K562 (cell line): ENCODE measurements around the gene ADAM15. TPM values are rescaled to one million over a fixed set of nuclear protein-coding genes. Genes with fewer than 3 reads are reported as not detected.

Experiments
- ATAC-seq: fragments of 200-7000 bp; cut with Tn5 transposase; 3 replicates; pipeline ENCODE4 v1.9.1; 2020; ENCODE audit warnings: moderate library complexity
- BruUV-seq: library from RNA; stranded (reverse); fragments of 400-500 nt; replicated peaks from 2 replicates; lab custom pipeline; 2021; lab: Mats Ljungman, UMichigan
- CTCF ChIA-PET: fragments of 300-600 bp; formaldehyde crosslinking; extraction: SDS; loops from one replicate; lab custom pipeline; 2021; ENCODE audit warnings: low intra/inter-chr PET ratio; lab: Yijun Ruan, JAX
- POLR2A ChIA-PET: fragments of 300-600, 350-650 bp; sonication (Branson Sonifier 250); formaldehyde crosslinking; extraction: SDS; loops from one replicate; lab custom pipeline; 2021; ENCODE audit warnings: antibody characterized with exemption, inconsistent platforms; lab: Yijun Ruan, JAX
- DNase-seq, 4 experiments: peaks; one replicate each; pipeline versions ENCODE4 v3.0.0 to v3.0.0-alpha.2; 2011 to 2018; ENCODE audit warnings: low spot score in 3 of 4, mixed read lengths in 3 of 4; ENCODE audit errors: extremely low read depth in 1 of 4
- FAIRE-seq: peaks from 2 replicates; lab custom pipeline; 2011; peaks lifted over from hg19 to GRCh38; lab: Jason Lieb, UNC
- H2AFZ ChIP-seq: 2 replicates; pipeline ENCODE4 v1.6.0; 2011; ENCODE audit warnings: low read depth, low read length, control low read depth, inconsistent platforms
- H3K27ac ChIP-seq: fragments of 200-600 bp; 3 replicates; pipeline ENCODE4 v1.8.0; 2011; ENCODE audit warnings: low read depth, mild to moderate bottlenecking, control low read depth, inconsistent platforms, low read length, moderate library complexity, mixed read lengths; ENCODE audit errors: extremely low read depth
- H3K27me3 ChIP-seq, 2 experiments: fragments of 300-600 bp in 1 of 2; 2 replicates in 1 of 2; 3 replicates in 1 of 2; pipeline versions ENCODE4 v1.6.0 to v1.8.0; 2011; ENCODE audit warnings: inconsistent platforms in 2 of 2, low read length in 2 of 2, mild to moderate bottlenecking in 1 of 2, mixed read lengths in 1 of 2, moderate library complexity in 1 of 2; ENCODE audit not compliant: control insufficient read depth in 2 of 2, insufficient read depth in 2 of 2
- H3K36me3 ChIP-seq: fragments of 300-600 bp; 3 replicates; pipeline ENCODE4 v1.8.0; 2011; ENCODE audit warnings: mild to moderate bottlenecking, low read length, inconsistent platforms; ENCODE audit not compliant: control insufficient read depth, insufficient read depth
- H3K4me1 ChIP-seq, 2 experiments: fragments of 200-600 bp in 1 of 2; replicated peaks in 1 of 2; 2 replicates in 1 of 2; 3 replicates in 1 of 2; pipeline versions ENCODE4 v1.5.1 to v1.8.0; 2011; ENCODE audit warnings: inconsistent platforms in 2 of 2, low read length in 2 of 2, mild to moderate bottlenecking in 1 of 2, mixed read lengths in 1 of 2, moderate library complexity in 1 of 2; ENCODE audit not compliant: control insufficient read depth in 2 of 2, insufficient read depth in 2 of 2
- H3K4me2 ChIP-seq: 2 replicates; pipeline ENCODE4 v1.6.1; 2011; ENCODE audit warnings: low read length, control low read depth, inconsistent platforms, mixed read lengths; ENCODE audit not compliant: insufficient read depth
- H3K4me3 ChIP-seq: fragments of 200-600 bp; sonication (generic), shearing (Covaris generic); 2 replicates; pipeline ENCODE4 v1.5.1; 2016; ENCODE audit warnings: control low read depth, inconsistent platforms
- H3K79me2 ChIP-seq: fragments of 200-600 bp; 3 replicates; pipeline ENCODE4 v1.8.0; 2011; ENCODE audit warnings: low read length, inconsistent platforms; ENCODE audit not compliant: control insufficient read depth, insufficient read depth
- H3K9ac ChIP-seq, 2 experiments: 2 replicates each; pipeline versions ENCODE4 v1.6.0 to v1.6.1; 2011; ENCODE audit warnings: low read depth in 2 of 2, low read length in 2 of 2, control low read depth in 1 of 2, inconsistent platforms in 1 of 2, mild to moderate bottlenecking in 1 of 2, mixed read lengths in 1 of 2; ENCODE audit not compliant: insufficient read depth in 1 of 2
- H3K9me1 ChIP-seq: one replicate; pipeline ENCODE4 v1.6.0; 2011; ENCODE audit warnings: inconsistent platforms, mild to moderate bottlenecking, low read length, moderate library complexity; ENCODE audit not compliant: control insufficient read depth, insufficient read depth
- H3K9me3 ChIP-seq: replicated peaks from 2 replicates; pipeline ENCODE4 v1.5.1; 2011; ENCODE audit warnings: low read depth, low read length, inconsistent platforms; ENCODE audit not compliant: control insufficient read depth, insufficient read depth
- H4K20me1 ChIP-seq: replicated peaks from 2 replicates; pipeline ENCODE4 v1.6.1; 2011; ENCODE audit warnings: low read length, inconsistent platforms, mixed read lengths; ENCODE audit not compliant: control insufficient read depth, insufficient read depth
- CBX8 ChIP-seq: fragments of 200-600 bp; sonication (generic); IDR thresholded peaks from 2 replicates; pipeline ENCODE4 v1.6.1; 2012; ENCODE audit warnings: borderline replicate concordance, mixed run types, low read depth, mild to moderate bottlenecking, moderate library complexity, mixed read lengths, low read length, control low read depth, inconsistent platforms; ENCODE audit not compliant: poor library complexity, severe bottlenecking; ENCODE audit errors: extremely low read depth
- ELF4 ChIP-seq: fragments of 450-650 bp; formaldehyde crosslinking; IDR thresholded peaks from 2 replicates; pipeline ENCODE4 v1.4.0; 2022; ENCODE audit warnings: missing genetic modification characterization
- HLTF ChIP-seq: fragments of 450-650 bp; IDR thresholded peaks from 2 replicates; pipeline ENCODE4 v1.6.1; 2016
- KLF1 ChIP-seq: fragments of 450-650 bp; IDR thresholded peaks from 2 replicates; pipeline ENCODE4 v1.6.1; 2016; ENCODE audit warnings: missing genetic modification characterization, missing compliant biosample characterization
- NUFIP1 ChIP-seq: fragments of 450-650 bp; IDR thresholded peaks from 2 replicates; pipeline ENCODE4 v1.6.1; 2018; ENCODE audit not compliant: partially characterized antibody
- SOX6 ChIP-seq: fragments of 450-650 bp; IDR thresholded peaks from 2 replicates; pipeline ENCODE4 v1.6.1; 2014; ENCODE audit warnings: mild to moderate bottlenecking
- ZMIZ1 ChIP-seq, 2 experiments: fragments of 150-350 bp in 1 of 2; IDR thresholded peaks; 2 replicates each; pipeline ENCODE4 v1.6.1; 2012 to 2016; ENCODE audit warnings: low read depth in 2 of 2, low read length in 2 of 2, mild to moderate bottlenecking in 1 of 2, moderate library complexity in 1 of 2
- ZNF239 ChIP-seq: fragments of 250-450 bp; sonication (Bioruptor Pico); IDR thresholded peaks from 2 replicates; pipeline ENCODE4 v1.4.0; 2020; ENCODE audit warnings: mild to moderate bottlenecking
- ZNF263 ChIP-seq: sonication (generic); formaldehyde crosslinking; IDR thresholded peaks from 2 replicates; pipeline ENCODE4 v1.8.0; 2022; ENCODE audit warnings: mild to moderate bottlenecking, missing genetic modification reagents, borderline replicate concordance
- ZNF282 ChIP-seq: sonication (generic); formaldehyde crosslinking; IDR thresholded peaks from 2 replicates; pipeline ENCODE4 v1.8.1; 2023; ENCODE audit warnings: missing genetic modification reagents
- ZNF449 ChIP-seq: fragments of 250-450 bp; sonication (Bioruptor Pico); IDR thresholded peaks from 2 replicates; pipeline ENCODE4 v1.8.0; 2022; ENCODE audit warnings: moderate library complexity, mild to moderate bottlenecking, inconsistent platforms
- ZNF785 ChIP-seq: fragments of 250-450 bp; sonication (Bioruptor Pico); IDR thresholded peaks from 2 replicates; pipeline ENCODE4 v1.4.0; 2020; ENCODE audit warnings: mild to moderate bottlenecking
- WGBS: fragments of 100-300 bp; shearing (Covaris generic); methylation state at CpG from one replicate; pipeline ENCODE4 v1.1.6; 2016; ENCODE audit warnings: low coverage, mixed read lengths; ENCODE audit not compliant: insufficient coverage; ENCODE audit errors: missing lambda C conversion rate; 5-methylcytosine and 5-hydroxymethylcytosine counted together
- in situ Hi-C: fragments of 300-500 bp; cut with MboI; formaldehyde crosslinking; loops from 4 replicates; pipeline ENCODE4 v1.15.0; 2018; ENCODE audit warnings: inconsistent platforms, mixed read lengths
- intact Hi-C: fragments of 100-400 bp; cut with micrococcal nuclease; formaldehyde crosslinking; loops from 2 replicates; pipeline ENCODE4 v1.14.2; 2022
- polyA plus RNA-seq, 8 experiments: library from polyadenylated mRNA; depleted of rRNA in 4 of 8; stranded (reverse) in 5 of 8; unstranded in 3 of 8; fragments of >200 nt; fragmentation: Nextera tagmentation in 2 of 8; fragmentation: Illumina TruSeq in 1 of 8; extraction: Ambion mirVana in 2 of 8; extraction: Trizol in 1 of 8; gene quantifications; 2 replicates each; pipeline versions ENCODE4 v1.2.1 to v1.2.3, GENCODE V29; 2011 to 2014; ENCODE audit warnings: inconsistent platforms in 1 of 8, missing spikeins in 1 of 8
- total RNA-seq, 7 experiments: library from RNA; depleted of rRNA in 6 of 7; stranded (reverse); fragments of >200 nt in 6 of 7; fragmentation: Illumina TruSeq in 2 of 7; extraction: Trizol in 2 of 7; gene quantifications; 2 replicates each; pipeline versions ENCODE4 v1.2.1 to v1.2.3, GENCODE V29; 2011 to 2021; ENCODE audit warnings: low replicate concordance in 1 of 7

ADAM15 gene
- total and polyA plus RNA-seq, 9 of the 15 experiments (the other 6 are each of a cell fraction or from before 2014, with no cell fraction given) = 0.69 to 72.3 (median 32.8) TPM

GRCh38 chr1:155030899-155031298, 20.2 kb upstream of the ADAM15 start:
- intact Hi-C loops = no loop called here
- Histone ChIP-seq H3K36me3 (no peaks in the 10 kb centered on the region), H3K27ac (no peak overlapping the region), H3K9me3 (no peaks in the 10 kb centered on the region), H4K20me1 (no peaks in the 10 kb centered on the region), H3K27me3 (peaks cover 0 to 18% of the 10 kb centered on the region in 2 experiments; a peak in 2 of 5 replicates), H2AFZ (no peak overlapping the region), H3K4me2 (no peak overlapping the region)
- no peak for FAIRE-seq
- DNase-seq = no peak
- CTCF ChIA-PET = no interaction called here
- in situ Hi-C loops = no loop called here
- peak; percentile 86 for TF ChIP-seq ZNF263
- TF ChIP-seq NUFIP1 = no peak
- TF ChIP-seq, all 486 proteins: peak for 1
- POLR2A ChIA-PET = interaction anchor here (1.1 kb wide), 1 partner anchor 13 kb away, joined by 3 read pairs; no protein-coding TSS in a partner anchor
- Histone ChIP-seq H3K9me1 (no peaks in the 10 kb centered on the region), H3K4me1 (peaks cover 5 to 23% of the 10 kb centered on the region in 2 experiments; a peak in 3 of 5 replicates), H3K79me2 (no peaks in the 10 kb centered on the region), H3K9ac (no peak overlapping the region; a peak in 1 of 4 replicates), H3K4me3 (no peak overlapping the region)
- WGBS = 31% methylated on average over 11 of the region's 11 CpGs
- no peak for ATAC-seq
- BruUV-seq = no TSS peak

- DNase-seq (no peak), FAIRE-seq (no peak), ATAC-seq (no peak)
- Histone ChIP-seq H3K79me2 (no peaks in the 10 kb centered on the region), H3K9me1 (no peaks in the 10 kb centered on the region), H2AFZ (no peak overlapping the region), H3K9me3 (no peaks in the 10 kb centered on the region), H3K36me3 (no peaks in the 10 kb centered on the region), H3K4me2 (no peak overlapping the region), H4K20me1 (no peaks in the 10 kb centered on the region), H3K9ac (peak overlapping the region in 1 of 2 experiments; percentile 58; a peak in 2 of 4 replicates), H3K4me1 (peaks cover 0 to 18% of the 10 kb centered on the region in 2 experiments; a peak in 3 of 5 replicates), H3K27me3 (peaks cover 0 to 21% of the 10 kb centered on the region in 2 experiments; a peak in 2 of 5 replicates), H3K4me3 (no peak overlapping the region), H3K27ac (no peak overlapping the region)
- no TSS peak for BruUV-seq
- WGBS = 11% methylated on average over 6 of the region's 12 CpGs
- intact Hi-C loops = no loop called here
- POLR2A ChIA-PET = interaction anchor here (1.3 to 1.9 kb wide), 2 partner anchors 14 to 16 kb away, joined by 4 to 8 read pairs; no protein-coding TSS in a partner anchor
- in situ Hi-C loops = no loop called here
- CTCF ChIA-PET = no interaction called here
- no peak for TF ChIP-seq CBX8
- TF ChIP-seq ZNF282 (CRISPR knock-in tag) = no peak
- TF ChIP-seq ZNF785 (CRISPR knock-in tag) = no peak
- no peak for TF ChIP-seq ZNF449
- TF ChIP-seq SOX6 = no peak
- no peak for TF ChIP-seq ZMIZ1 (IDR thresholded peaks at IDR 0.05; ENCODE audit: low read depth in 2 of 2, low read length in 2 of 2)
- no peak for TF ChIP-seq ZNF239 (CRISPR knock-in tag)
- no peak for TF ChIP-seq KLF1 (tag)
- TF ChIP-seq ELF4 = no peak
- no peak for TF ChIP-seq HLTF
Measured at GRCh38 chr1:155032886-155033285, 18.2 kb upstream of the ADAM15 start.
